ENCODE measurements around the gene SRRM3.
"Not testable (repeated sequence)": the region's sequence is repeated elsewhere in the genome, so short reads cannot be mapped to it uniquely, and the experiment has no call there.

SRRM3 gene

GRCh38 chr7:76318488-76319353, 117.0 kb downstream of the SRRM3 start:
- DNase-seq = no peak

GRCh38 chr7:76325092-76325491, 123.4 kb downstream of the SRRM3 start:
- no peak for DNase-seq

GRCh38 chr7:76325811-76326210, 124.1 kb downstream of the SRRM3 start:
- no peak for DNase-seq

GRCh38 chr7:76326646-76327233, 125.0 kb downstream of the SRRM3 start:
- DNase-seq = no peak

- no peak for DNase-seq
These were observed 125.9 kb downstream of the SRRM3 start for GRCh38 chr7:76327610-76328009.

GRCh38 chr7:76328389-76328788, 126.7 kb downstream of the SRRM3 start:
- no peak for DNase-seq

- DNase-seq = no peak
These were observed 127.8 kb downstream of the SRRM3 start for GRCh38 chr7:76329479-76329878.

GRCh38 chr7:76330261-76330660, 128.6 kb downstream of the SRRM3 start:
- DNase-seq = no peak

- no peak for DNase-seq
These were observed 129.0 kb downstream of the SRRM3 start for GRCh38 chr7:76330673-76331072.

- no peak for DNase-seq
These were observed 130.4 kb downstream of the SRRM3 start for GRCh38 chr7:76332078-76332477.

- DNase-seq = no peak
These were observed 131.9 kb downstream of the SRRM3 start for GRCh38 chr7:76333511-76334101.

GRCh38 chr7:76334320-76334967, 132.7 kb downstream of the SRRM3 start:
- no peak for DNase-seq

- DNase-seq = not testable (repeated sequence)
These were observed 133.7 kb downstream of the SRRM3 start for GRCh38 chr7:76335417-76335816.

- DNase-seq = no peak
These were observed 134.4 kb downstream of the SRRM3 start for GRCh38 chr7:76336094-76336493.
